ENCODE data around the gene NEK11. TPM values are rescaled to one million over a fixed set of nuclear protein-coding genes. Genes with fewer than 3 reads are reported as not detected.

The NEK11 gene
- total RNA-seq, 1 donor from 2014 or later, result 8.1 TPM

DNA sequence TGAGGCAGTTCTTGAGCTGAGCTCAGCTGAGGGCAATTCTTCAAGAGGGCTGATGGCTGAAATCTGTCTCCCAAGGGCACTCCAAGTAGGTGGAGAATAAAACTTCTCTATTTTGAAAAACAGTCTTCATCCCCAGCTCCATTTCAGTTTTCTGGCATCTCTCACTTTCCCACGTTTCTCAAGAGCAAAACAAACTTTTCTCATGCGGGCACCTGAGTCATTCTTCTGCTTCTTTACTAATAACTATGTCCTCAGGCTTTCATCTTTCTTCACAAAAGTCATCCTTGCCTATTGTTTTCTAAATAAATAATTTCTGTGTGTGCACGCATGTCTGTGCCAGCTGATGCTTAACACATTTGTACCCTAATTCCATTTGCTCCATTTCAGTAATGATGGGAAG lies 258.8 kb downstream of the NEK11 start:
- Histone ChIP-seq H4K20me1 (ENCODE audit: low read depth) (no peaks in the 10 kb centered on the region), H3K4me1 (no peaks in the 10 kb centered on the region), H3F3A (ENCODE audit: low read depth) (no peaks in the 10 kb centered on the region), H3K79me2 (ENCODE audit: low read depth) (no peaks in the 10 kb centered on the region), H3K9me3 (ENCODE audit: low read depth) (no peaks in the 10 kb centered on the region), H3K4me3 (no peak overlapping the region), H3K9ac (no peak overlapping the region), H3K27ac (no peak overlapping the region), H3K36me3 (no peaks in the 10 kb centered on the region), H2AFZ (replicated peaks) (no peak overlapping the region), H3K27me3 (no peaks in the 10 kb centered on the region), H3K4me2 (no peak overlapping the region)
- H3K4me3 Mint-ChIP-seq, result no peak overlapping the region
- no peak for TF ChIP-seq CTCF (IDR thresholded peaks at IDR 0.05)
- no peak for TF ChIP-seq EZH2phosphoT487 (IDR thresholded peaks at IDR 0.05)
- TF ChIP-seq EZH2 (IDR thresholded peaks at IDR 0.05), result no peak
- DNase-seq (ENCODE audit: low spot score), result no peak
- H3K36me3 Mint-ChIP-seq, result no peaks in the 10 kb centered on the region
- H3K27ac Mint-ChIP-seq, result no peak overlapping the region
- no peaks in the 10 kb centered on the region for H3K27me3 Mint-ChIP-seq (ENCODE audit: insufficient read depth, low read depth)
- no peaks in the 10 kb centered on the region for H3K4me1 Mint-ChIP-seq
- H3K9me3 Mint-ChIP-seq, result no peaks in the 10 kb centered on the region

DNA sequence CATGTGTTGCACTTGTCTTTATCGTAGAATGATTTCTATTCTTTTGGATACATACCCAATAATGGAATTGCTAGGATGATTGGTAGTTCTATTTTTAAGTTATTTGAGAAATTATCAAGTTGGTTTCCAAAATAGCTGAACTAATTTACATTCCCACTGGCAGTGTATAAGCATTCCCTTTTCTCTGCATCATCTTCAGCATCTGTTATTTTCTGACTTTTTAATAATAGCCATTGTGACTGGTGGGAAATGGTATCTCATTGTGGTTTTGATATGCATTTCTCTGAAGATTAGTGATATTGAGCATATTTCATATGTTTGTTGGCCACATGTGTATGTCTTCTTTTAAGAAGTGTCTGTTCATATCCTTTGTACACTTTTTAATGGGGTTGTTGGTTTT lies 273.2 kb downstream of the NEK11 start:
- no peak overlapping the region for H3K4me3 Mint-ChIP-seq
- Histone ChIP-seq H4K20me1 (ENCODE audit: low read depth) (no peaks in the 10 kb centered on the region), H2AFZ (replicated peaks) (no peak overlapping the region), H3K4me2 (no peak overlapping the region), H3K4me1 (no peaks in the 10 kb centered on the region), H3K9ac (no peak overlapping the region), H3K36me3 (no peaks in the 10 kb centered on the region), H3K9me3 (ENCODE audit: low read depth) (no peaks in the 10 kb centered on the region), H3K27me3 (no peaks in the 10 kb centered on the region), H3K79me2 (ENCODE audit: low read depth) (no peaks in the 10 kb centered on the region), H3K27ac (no peak overlapping the region), H3K4me3 (no peak overlapping the region), H3F3A (ENCODE audit: low read depth) (no peaks in the 10 kb centered on the region)
- peaks cover 14% of the 10 kb centered on the region for H3K9me3 Mint-ChIP-seq
- no peaks in the 10 kb centered on the region for H3K36me3 Mint-ChIP-seq
- no peaks in the 10 kb centered on the region for H3K4me1 Mint-ChIP-seq
- TF ChIP-seq EZH2 (IDR thresholded peaks at IDR 0.05) (no peak), CTCF (IDR thresholded peaks at IDR 0.05) (no peak), EZH2phosphoT487 (IDR thresholded peaks at IDR 0.05) (no peak)
- no peak for DNase-seq (ENCODE audit: low spot score)
- H3K27me3 Mint-ChIP-seq (ENCODE audit: insufficient read depth, low read depth), result no peaks in the 10 kb centered on the region
- H3K27ac Mint-ChIP-seq, result no peak overlapping the region

GRCh38 chr3:131303848-131304247 lies 277.2 kb downstream of the NEK11 start:
- no peaks in the 10 kb centered on the region for H3K36me3 Mint-ChIP-seq
- DNase-seq (ENCODE audit: low spot score), result no peak

More at GRCh38 chr3:131303848-131304247, 277.2 kb downstream of the NEK11 start:
- no peaks in the 10 kb centered on the region for H3K27me3 ChIP-seq
- H4K20me1 ChIP-seq (ENCODE audit: low read depth), result no peaks in the 10 kb centered on the region
- no peaks in the 10 kb centered on the region for H3F3A ChIP-seq (ENCODE audit: low read depth)
- no peaks in the 10 kb centered on the region for H3K36me3 ChIP-seq
- no peak overlapping the region for H3K27ac ChIP-seq
- H3K4me1 Mint-ChIP-seq, result no peaks in the 10 kb centered on the region
- H3K79me2 ChIP-seq (ENCODE audit: low read depth), result no peaks in the 10 kb centered on the region
- H3K27ac Mint-ChIP-seq, result no peak overlapping the region
- H3K9ac ChIP-seq, result no peak overlapping the region
- no peaks in the 10 kb centered on the region for H3K9me3 ChIP-seq (ENCODE audit: low read depth)
- H3K27me3 Mint-ChIP-seq (ENCODE audit: insufficient read depth, low read depth), result no peaks in the 10 kb centered on the region
- H3K4me1 ChIP-seq, result no peaks in the 10 kb centered on the region
- no peak for TF ChIP-seq CTCF (IDR thresholded peaks at IDR 0.05)
- TF ChIP-seq EZH2phosphoT487 (IDR thresholded peaks at IDR 0.05), result no peak
- TF ChIP-seq EZH2 (IDR thresholded peaks at IDR 0.05), result no peak
- H3K4me3 Mint-ChIP-seq, result no peak overlapping the region
- no peak overlapping the region for H3K4me2 ChIP-seq
- peaks cover 14% of the 10 kb centered on the region for H3K9me3 Mint-ChIP-seq
- no peak overlapping the region for H2AFZ ChIP-seq (replicated peaks)
- H3K4me3 ChIP-seq, result no peak overlapping the region
